Testis (tissue), 2 donors: ENCODE measurements around the gene C7.

Source experiments
- CTCF ChIP-seq, 3 experiments: fragments of 450-650 bp in 2 of 3; fragments of 200-600 bp in 1 of 3; sonication (generic) in 1 of 3; IDR thresholded peaks; one replicate each; pipeline ENCODE4 v1.5.1; 2016 to 2019; ENCODE audit warnings: antibody characterized with exemption in 3 of 3, mild to moderate bottlenecking in 2 of 3, moderate library complexity in 1 of 3
- POLR2A ChIP-seq: fragments of 450-650 bp; IDR thresholded peaks from one replicate; pipeline ENCODE4 v1.6.1; 2017; ENCODE audit warnings: antibody characterized with exemption, mild to moderate bottlenecking, moderate library complexity

GRCh38 chr5:41010572-41010971 is 101.3 kb downstream of the C7 start:
- no peak for TF ChIP-seq CTCF (IDR thresholded peaks at IDR 0.05)
- no peak for TF ChIP-seq POLR2A
